HEK293 (cell line): ENCODE data around the gene ADD2.

ENCODE experiments used
- CTCF ChIA-PET: fragments of 350-600 bp; formaldehyde crosslinking; extraction: SDS; loops from one replicate; lab custom pipeline; 2021; ENCODE audit warnings: antibody characterized with exemption; lab: Yijun Ruan, JAX
- POLR2A ChIA-PET: fragments of 300-600 bp; formaldehyde crosslinking; extraction: SDS; loops from one replicate; lab custom pipeline; 2020; ENCODE audit warnings: antibody characterized with exemption, inconsistent platforms; lab: Yijun Ruan, JAX
- H3K27ac ChIP-seq: fragments of 200-500 bp; sonication (Bioruptor generic); 2 replicates; pipeline ENCODE4 v1.5.1; 2014; ENCODE audit warnings: low read depth, low read length, control low read depth, inconsistent platforms; ENCODE audit errors: extremely low read depth
- H3K36me3 ChIP-seq, 2 experiments: fragments of 200-500 bp in 1 of 2; sonication (Bioruptor generic) in 1 of 2; 1 replicate in 1 of 2; 2 replicates in 1 of 2; pipeline ENCODE4 v1.5.1; 2014 to 2017; ENCODE audit warnings: inconsistent platforms in 2 of 2, low read length in 2 of 2; ENCODE audit not compliant: control insufficient read depth in 2 of 2, insufficient read depth in 1 of 2
- H3K4me1 ChIP-seq: fragments of 200-500 bp; sonication (Bioruptor generic); 2 replicates; pipeline ENCODE4 v1.5.1; 2014; ENCODE audit warnings: mild to moderate bottlenecking, low read length, inconsistent platforms; ENCODE audit not compliant: control insufficient read depth, insufficient read depth
- H3K4me3 ChIP-seq: 2 replicates; pipeline ENCODE4 v1.5.1; 2011; ENCODE audit warnings: low read depth, mild to moderate bottlenecking, control low read depth, low read length, moderate library complexity
- H3K9me3 ChIP-seq: fragments of 200-500 bp; sonication (Bioruptor generic); 2 replicates; pipeline ENCODE4 v1.5.1; 2014; ENCODE audit warnings: low read depth, low read length, inconsistent platforms; ENCODE audit not compliant: control insufficient read depth, insufficient read depth
- BCL11B ChIP-seq: fragments of 450-650 bp; formaldehyde crosslinking; IDR thresholded peaks from 2 replicates; pipeline ENCODE4 v1.5.1; 2016; ENCODE audit warnings: low read depth, missing biosample characterization, missing genetic modification characterization
- CTCF ChIP-seq: fragments of 450-650 bp; formaldehyde crosslinking; IDR thresholded peaks from 2 replicates; pipeline ENCODE4 v1.5.1; 2016; ENCODE audit warnings: missing biosample characterization, missing genetic modification characterization
- HOXC10 ChIP-seq: sonication (generic); formaldehyde crosslinking; IDR thresholded peaks from 2 replicates; pipeline ENCODE4 v1.8.1; 2023; ENCODE audit warnings: mild to moderate bottlenecking, missing genetic modification reagents
- KLF7 ChIP-seq: fragments of 450-650 bp; formaldehyde crosslinking; IDR thresholded peaks from 2 replicates; pipeline ENCODE4 v1.5.1; 2016; ENCODE audit warnings: missing biosample characterization, missing genetic modification characterization, borderline replicate concordance
- PRDM2 ChIP-seq: fragments of 450-650 bp; formaldehyde crosslinking; IDR thresholded peaks from 2 replicates; pipeline ENCODE4 v1.5.1; 2016; ENCODE audit warnings: missing biosample characterization, missing genetic modification characterization, borderline replicate concordance
- PRDM4 ChIP-seq: fragments of 450-650 bp; formaldehyde crosslinking; IDR thresholded peaks from 2 replicates; pipeline ENCODE4 v1.5.1; 2017; ENCODE audit warnings: missing biosample characterization, missing genetic modification characterization
- SCRT1 ChIP-seq: fragments of 450-650 bp; formaldehyde crosslinking; IDR thresholded peaks from 2 replicates; pipeline ENCODE4 v1.5.1; 2016; ENCODE audit warnings: missing biosample characterization, missing genetic modification characterization, borderline replicate concordance
- ZBTB20 ChIP-seq: fragments of 450-650 bp; formaldehyde crosslinking; IDR thresholded peaks from 2 replicates; pipeline ENCODE4 v1.5.1; 2016; ENCODE audit warnings: missing biosample characterization, missing genetic modification characterization
- ZNF146 ChIP-seq: fragments of 450-650 bp; formaldehyde crosslinking; IDR thresholded peaks from 2 replicates; pipeline ENCODE4 v1.5.1; 2016; ENCODE audit warnings: missing biosample characterization, missing genetic modification characterization
- ZNF274 ChIP-seq, 2 experiments: fragments of 200-500 bp in 1 of 2; fragments of 450-650 bp in 1 of 2; sonication (Bioruptor generic) in 1 of 2; formaldehyde crosslinking in 1 of 2; IDR thresholded peaks; 2 replicates each; pipeline versions ENCODE4 v1.5.1 to v1.6.1; 2014 to 2016; ENCODE audit warnings: borderline replicate concordance in 1 of 2, inconsistent platforms in 1 of 2, low read length in 1 of 2, missing biosample characterization in 1 of 2, missing genetic modification characterization in 1 of 2
- ZNF311 ChIP-seq: fragments of 450-650 bp; formaldehyde crosslinking; IDR thresholded peaks from 2 replicates; pipeline ENCODE4 v1.5.1; 2017; ENCODE audit warnings: missing biosample characterization, missing genetic modification characterization, borderline replicate concordance
- ZNF433 ChIP-seq: fragments of 450-650 bp; formaldehyde crosslinking; IDR thresholded peaks from 2 replicates; pipeline ENCODE4 v1.5.1; 2016; ENCODE audit warnings: missing biosample characterization, missing genetic modification characterization, low read depth
- ZNF561 ChIP-seq: fragments of 450-650 bp; IDR thresholded peaks from 2 replicates; pipeline ENCODE4 v1.5.1; 2018; ENCODE audit warnings: missing biosample characterization, missing genetic modification characterization, borderline replicate concordance
- ZNF623 ChIP-seq: fragments of 450-650 bp; formaldehyde crosslinking; IDR thresholded peaks from 2 replicates; pipeline ENCODE4 v1.5.1; 2016; ENCODE audit warnings: missing biosample characterization, missing genetic modification characterization
- ZNF629 ChIP-seq: fragments of 450-650 bp; formaldehyde crosslinking; IDR thresholded peaks from 2 replicates; pipeline ENCODE4 v1.5.1; 2017; ENCODE audit warnings: missing biosample characterization, missing genetic modification characterization
- ZNF639 ChIP-seq: fragments of 450-650 bp; formaldehyde crosslinking; IDR thresholded peaks from 2 replicates; pipeline ENCODE4 v1.5.1; 2016; ENCODE audit warnings: missing biosample characterization, missing genetic modification characterization
- ZNF658 ChIP-seq: fragments of 450-650 bp; formaldehyde crosslinking; IDR thresholded peaks from 2 replicates; pipeline ENCODE4; 2016; ENCODE audit warnings: missing biosample characterization, missing genetic modification characterization
- ZNF777 ChIP-seq: fragments of 450-650 bp; formaldehyde crosslinking; IDR thresholded peaks from 2 replicates; pipeline ENCODE4 v1.5.1; 2017; ENCODE audit warnings: missing biosample characterization, missing genetic modification characterization, borderline replicate concordance

Gene ADD2

GRCh38 chr2:70744397-70744796, 23.6 kb downstream of the ADD2 start:
- H3K4me3 ChIP-seq: no peak overlapping the region
- POLR2A ChIA-PET: no interaction called here
- no peaks in the 10 kb centered on the region; a peak in 1 of 3 replicates for H3K36me3 ChIP-seq
- peaks cover 3% of the 10 kb centered on the region; the same call in 1 of the 2 replicates for H3K4me1 ChIP-seq
- TF ChIP-seq PRDM2 (tag by site-specific recombination): no peak
- TF ChIP-seq ZBTB20: no peak
- no peak for TF ChIP-seq ZNF629 (tag by site-specific recombination)
- no peak for TF ChIP-seq ZNF658
- no peak for TF ChIP-seq ZNF146 (tag by site-specific recombination)
- no peak for TF ChIP-seq ZNF274 (IDR thresholded peaks at IDR 0.05; ENCODE audit: low read length)
- no peak for TF ChIP-seq ZNF274 (tag by site-specific recombination; IDR thresholded peaks at IDR 0.05; ENCODE audit: borderline replicate concordance)
- no peak overlapping the region for H3K27ac ChIP-seq
- CTCF ChIA-PET: interaction anchor here (1.8 kb wide), 1 partner anchor 24 kb away, joined by 5 read pairs; the partner anchor contains the start of gene ADD2
- no peaks in the 10 kb centered on the region for H3K9me3 ChIP-seq

GRCh38 chr2:70743677-70744076, 24.3 kb downstream of the ADD2 start:
- Histone ChIP-seq H3K27ac (no peak overlapping the region), H3K9me3 (no peaks in the 10 kb centered on the region), H3K36me3 (no peaks in the 10 kb centered on the region; a peak in 1 of 3 replicates), H3K4me3 (no peak overlapping the region), H3K4me1 (peaks cover 3% of the 10 kb centered on the region; the same call in 1 of the 2 replicates)
- peak; percentile 92 for TF ChIP-seq ZNF623 (tag by site-specific recombination)
- TF ChIP-seq CTCF (tag by site-specific recombination): no peak
- POLR2A ChIA-PET: no interaction called here
- CTCF ChIA-PET: interaction anchor here (0.7 to 1.8 kb wide), 2 partner anchors 25 to 403 kb away, joined by 3 to 5 read pairs; partner anchors contain the start of gene ADD2

- Histone ChIP-seq H3K4me3 (no peak overlapping the region), H3K9me3 (no peaks in the 10 kb centered on the region), H3K27ac (no peak overlapping the region), H3K36me3 (no peaks in the 10 kb centered on the region; a peak in 1 of 3 replicates), H3K4me1 (peaks cover 3% of the 10 kb centered on the region; the same call in 1 of the 2 replicates)
- ChIA-PET CTCF (interaction anchor here (0.7 to 1.8 kb wide), 3 partner anchors 25 to 402 kb away, joined by 3 to 5 read pairs (median 3); partner anchors contain the start of gene ADD2), POLR2A (no interaction called here)
- no peak for TF ChIP-seq ZNF433 (tag by site-specific recombination)
- no peak for TF ChIP-seq ZNF639 (tag by site-specific recombination)
- no peak for TF ChIP-seq PRDM4 (tag by site-specific recombination)
- no peak for TF ChIP-seq BCL11B (tag by site-specific recombination)
- no peak for TF ChIP-seq KLF7
- no peak for TF ChIP-seq HOXC10 (CRISPR knock-in tag)
- TF ChIP-seq ZNF311: no peak
- no peak for TF ChIP-seq ZNF777 (tag by site-specific recombination)
- no peak for TF ChIP-seq ZNF561 (tag by site-specific recombination)
- no peak for TF ChIP-seq SCRT1 (tag by site-specific recombination)
These were observed 24.9 kb downstream of the ADD2 start for GRCh38 chr2:70743068-70743467.
